ENCODE results near the gene POU6F2.

Gene POU6F2

DNA sequence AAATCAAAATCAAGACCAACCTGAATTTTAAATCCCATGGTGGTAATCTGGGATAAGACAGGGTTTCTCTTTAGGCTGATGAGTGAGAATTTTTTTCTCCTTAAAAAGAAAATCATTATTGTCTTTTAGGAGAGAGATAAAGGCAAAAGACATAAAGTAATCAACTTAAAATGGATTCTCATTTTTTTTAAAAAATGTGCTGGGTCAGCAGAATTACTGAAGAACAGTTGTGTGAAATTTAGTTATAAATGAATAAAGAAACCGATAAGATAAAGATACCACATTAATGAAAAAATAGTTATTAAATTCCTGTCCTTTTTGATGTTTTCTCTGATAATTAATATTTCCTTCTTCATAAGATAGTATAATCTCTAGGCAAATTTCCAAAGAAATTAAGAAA, 427.2 kb downstream of the POU6F2 start:
- no peak for DNase-seq (ENCODE audit: low spot score)

DNA sequence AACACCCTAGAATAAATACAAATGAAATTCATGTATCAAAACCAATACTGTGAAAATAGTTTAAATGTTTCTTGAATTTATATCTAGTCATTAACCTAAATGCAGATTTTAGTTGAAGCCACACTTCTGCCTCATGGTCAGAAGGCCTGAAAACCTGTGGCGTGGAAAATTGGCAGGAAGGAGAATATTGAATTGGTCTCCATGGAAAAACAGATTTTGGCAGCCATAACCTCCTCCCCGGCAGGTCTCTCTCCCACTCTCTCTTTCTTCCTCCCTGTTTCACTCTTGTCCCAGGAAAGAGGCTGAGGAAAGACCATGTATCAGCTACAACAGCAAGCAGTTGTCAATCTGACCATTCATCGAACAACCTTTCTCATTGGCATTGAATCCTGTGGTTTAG, 427.9 kb downstream of the POU6F2 start:
- no peak for DNase-seq (ENCODE audit: low spot score)

- no peak for DNase-seq (ENCODE audit: low spot score)
These were observed 428.8 kb downstream of the POU6F2 start for GRCh38 chr7:39406467-39406866.

DNA sequence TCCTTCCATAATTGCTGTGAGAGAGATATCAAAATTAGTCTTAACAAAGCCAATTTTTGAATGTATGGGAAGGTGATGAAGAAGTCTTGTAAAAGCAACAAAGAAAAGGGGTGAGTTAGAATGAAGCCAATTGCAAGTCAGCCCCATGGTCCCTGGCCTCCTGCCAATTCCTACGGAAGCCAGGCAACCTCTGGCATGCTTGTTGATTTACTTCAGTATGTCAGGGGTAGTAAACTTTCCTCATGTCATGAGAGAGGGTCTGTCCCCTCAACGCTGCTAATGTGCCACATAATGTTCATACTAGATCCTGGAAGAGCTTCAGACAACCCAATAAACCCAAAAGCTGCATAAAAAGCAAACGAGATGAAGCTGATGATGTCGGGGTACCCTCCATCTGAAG, 429.4 kb downstream of the POU6F2 start:
- no peak for DNase-seq (ENCODE audit: low spot score)

- DNase-seq (ENCODE audit: low spot score): no peak
These were observed 430.0 kb downstream of the POU6F2 start for GRCh38 chr7:39407723-39408122.

GRCh38 chr7:39408906-39409305, 431.2 kb downstream of the POU6F2 start:
- DNase-seq (ENCODE audit: low spot score): no peak

DNA sequence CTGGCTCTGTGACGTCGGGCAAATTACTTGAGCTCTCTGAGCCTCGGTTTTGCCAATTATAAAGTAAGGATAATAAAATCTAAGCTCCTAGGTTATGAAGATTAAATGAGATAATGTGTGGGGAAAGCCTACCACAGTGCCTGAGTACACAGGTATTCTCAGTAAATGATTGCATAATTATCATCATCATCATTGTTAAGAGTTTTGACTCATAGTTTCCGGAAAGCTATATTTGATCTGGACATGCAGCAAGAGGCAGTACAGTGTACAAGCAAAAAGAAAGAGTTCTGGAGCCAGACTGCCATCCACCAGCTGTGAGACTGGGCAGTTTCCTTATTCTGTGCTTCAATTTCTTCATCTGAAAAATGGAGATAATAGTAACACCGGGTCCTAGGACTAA, 432.9 kb downstream of the POU6F2 start:
- DNase-seq (ENCODE audit: low spot score): no peak

DNA sequence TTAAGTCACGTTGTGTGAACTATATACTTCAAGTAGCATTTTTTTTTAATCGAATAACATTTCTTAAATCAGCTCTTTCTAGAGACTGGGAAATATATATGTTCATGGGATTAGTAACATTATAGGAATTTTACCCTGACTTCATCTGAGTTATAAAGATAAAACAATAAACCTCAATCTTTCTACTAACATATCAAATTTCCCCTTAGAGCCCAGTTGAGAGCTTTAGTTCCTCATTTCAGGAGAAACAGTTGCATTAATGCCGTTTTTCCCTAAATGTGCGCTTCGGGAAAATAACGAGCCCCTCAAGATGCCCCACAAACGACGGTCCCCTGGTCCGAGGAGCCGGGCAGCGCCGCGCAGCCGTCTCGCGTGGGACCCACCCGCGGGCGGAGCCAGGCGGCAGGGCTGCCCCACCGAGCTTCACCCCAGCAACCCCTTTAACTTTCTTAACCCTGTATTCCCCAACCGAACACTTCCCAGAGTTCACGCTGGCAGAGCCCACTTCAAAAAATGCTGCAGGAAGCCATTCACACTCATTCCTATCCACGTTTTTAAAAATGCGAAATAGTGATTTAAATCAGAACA, 436.0 kb downstream of the POU6F2 start:
- DNase-seq (ENCODE audit: low spot score): no peak

DNA sequence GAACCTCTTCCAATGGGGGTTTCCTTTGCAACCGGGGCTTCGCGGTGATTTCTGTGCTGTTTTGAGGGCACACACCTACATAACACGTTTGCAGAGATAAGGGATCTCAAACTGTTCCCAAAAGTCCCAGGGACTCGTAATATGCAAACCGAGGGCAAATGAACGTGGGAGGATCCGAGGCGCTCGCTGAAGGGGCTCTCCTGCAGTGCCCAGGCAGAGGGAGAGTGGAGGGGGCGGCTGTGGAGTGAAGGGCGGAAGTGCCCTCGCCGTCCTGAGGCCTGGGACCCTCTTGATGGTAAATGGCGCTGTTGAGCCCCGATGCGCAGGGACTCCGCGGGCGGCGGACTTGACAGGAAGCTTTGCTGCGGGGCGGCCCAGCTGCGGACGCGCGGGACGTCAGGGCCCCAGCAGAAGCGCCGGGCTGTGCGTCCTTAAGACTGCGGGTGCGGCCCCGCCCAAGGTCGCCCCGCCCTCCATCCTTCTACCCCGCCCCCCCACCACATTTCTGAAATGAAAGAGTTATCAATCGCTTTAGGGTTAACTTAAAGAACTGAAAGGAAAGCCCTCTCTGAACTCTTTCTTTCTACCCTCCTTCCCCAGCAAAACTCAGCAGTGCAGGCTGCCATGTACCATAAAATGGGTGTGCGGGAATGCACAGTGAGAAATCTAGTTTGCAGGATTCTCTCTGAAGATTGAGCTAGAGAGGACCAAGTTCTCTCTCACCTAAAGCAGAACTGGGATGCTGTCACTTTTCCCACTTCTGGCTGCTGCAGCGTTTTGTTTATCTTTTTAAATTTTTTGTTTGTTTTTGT, 436.7 kb downstream of the POU6F2 start:
- DNase-seq (ENCODE audit: low spot score): peak; percentile 79

- DNase-seq (ENCODE audit: low spot score): no peak
These were observed 437.5 kb downstream of the POU6F2 start for GRCh38 chr7:39415091-39415787.

DNA sequence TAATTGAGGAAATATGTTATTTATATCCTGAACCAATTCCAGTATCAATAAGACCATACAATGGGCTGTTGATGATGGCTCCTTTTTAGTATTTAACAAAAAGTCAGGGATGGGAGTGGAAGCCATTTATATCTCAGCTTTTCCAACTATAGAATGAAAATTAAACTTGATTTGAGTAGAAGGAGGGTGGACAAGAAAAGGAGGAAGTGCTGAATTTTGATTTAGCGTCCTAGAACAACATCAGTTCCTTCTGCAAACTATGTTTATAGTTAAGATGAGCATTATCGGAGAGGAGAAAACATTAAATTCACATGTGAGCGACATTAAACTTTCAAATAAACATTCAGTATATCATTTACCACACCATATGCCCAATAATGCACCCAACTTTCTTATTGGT, 439.2 kb downstream of the POU6F2 start:
- DNase-seq (ENCODE audit: low spot score): no peak

DNA sequence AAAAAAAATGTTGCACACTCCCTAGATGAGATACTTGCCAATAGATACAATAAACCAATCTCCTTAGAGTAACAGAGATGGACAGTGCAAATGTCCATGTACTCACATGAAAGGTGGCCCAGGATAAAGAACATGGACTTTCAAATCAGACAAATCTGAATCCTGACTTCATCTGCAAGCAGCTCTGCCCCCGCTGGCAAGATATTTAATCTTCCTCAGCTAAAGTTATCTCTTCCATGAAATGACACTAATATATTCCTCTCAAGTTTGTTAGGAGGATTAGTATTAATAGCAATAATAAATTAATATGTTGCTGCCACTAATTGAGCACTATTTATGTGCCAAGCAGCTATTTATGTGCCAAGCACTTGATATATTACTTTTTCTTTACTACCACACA, 439.9 kb downstream of the POU6F2 start:
- DNase-seq (ENCODE audit: low spot score): no peak

- DNase-seq (ENCODE audit: low spot score): no peak
These were observed 443.5 kb downstream of the POU6F2 start for GRCh38 chr7:39421251-39421650.

- no peak for DNase-seq (ENCODE audit: low spot score)
These were observed 444.0 kb downstream of the POU6F2 start for GRCh38 chr7:39421661-39422060.

DNA sequence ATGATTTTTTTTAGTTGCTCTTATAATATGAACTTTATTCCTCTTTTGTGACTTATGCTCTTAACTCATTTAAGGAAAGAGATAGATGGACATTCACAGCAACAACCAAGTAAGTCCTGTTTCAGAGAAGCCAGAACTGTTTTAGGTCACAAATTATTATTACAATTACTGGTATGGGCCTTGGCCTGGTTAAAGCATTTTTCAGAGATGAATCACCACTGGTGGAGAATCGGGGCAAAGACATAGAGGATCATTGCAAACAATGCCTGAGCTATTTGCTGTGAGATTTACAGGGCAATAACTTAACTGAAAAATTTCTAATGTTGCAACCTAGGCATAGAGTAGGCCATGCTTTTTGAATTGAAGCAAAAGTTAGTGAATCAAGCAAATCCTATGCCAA, 450.5 kb downstream of the POU6F2 start:
- DNase-seq (ENCODE audit: low spot score): peak; percentile 85

DNA sequence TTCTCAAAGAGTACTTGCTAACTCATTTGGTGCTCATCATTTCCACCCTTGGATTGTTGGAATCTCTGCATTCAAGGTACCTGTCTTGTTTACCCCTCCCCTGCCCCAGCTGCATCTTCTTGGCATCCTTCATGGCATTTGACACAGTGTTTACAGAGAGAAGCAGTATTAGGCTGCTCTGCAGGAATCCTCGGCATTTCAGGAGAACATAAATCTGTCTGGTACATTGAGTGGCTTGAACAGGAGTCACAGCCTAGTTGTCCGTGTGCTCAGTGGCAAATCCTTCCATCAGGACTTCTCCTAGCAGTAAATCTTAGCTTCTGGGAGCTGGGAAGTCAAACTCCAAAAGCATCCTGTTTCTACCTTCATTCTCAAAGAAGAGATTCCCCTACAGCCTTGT, 451.7 kb downstream of the POU6F2 start:
- DNase-seq (ENCODE audit: low spot score): no peak

DNA sequence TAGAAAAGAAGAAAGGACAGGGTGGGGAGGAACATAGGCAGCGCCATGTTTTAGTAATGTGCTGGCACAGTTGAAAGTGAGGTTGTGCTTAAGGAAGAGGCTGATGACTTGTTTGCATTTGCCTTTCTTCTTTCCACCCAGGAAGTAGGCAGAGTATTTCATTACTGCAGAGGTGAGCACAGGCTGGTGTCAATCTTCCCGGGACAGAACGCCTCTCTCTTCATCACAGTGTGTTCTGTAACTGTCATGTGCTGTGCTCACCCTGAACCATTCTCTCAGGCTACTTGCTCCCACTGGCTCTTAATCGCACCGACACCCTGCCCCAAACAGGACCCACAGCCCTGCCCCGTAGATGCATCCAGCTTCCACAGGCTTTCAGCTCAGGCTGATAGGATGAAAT, 452.7 kb downstream of the POU6F2 start:
- no peak for DNase-seq (ENCODE audit: low spot score)

DNA sequence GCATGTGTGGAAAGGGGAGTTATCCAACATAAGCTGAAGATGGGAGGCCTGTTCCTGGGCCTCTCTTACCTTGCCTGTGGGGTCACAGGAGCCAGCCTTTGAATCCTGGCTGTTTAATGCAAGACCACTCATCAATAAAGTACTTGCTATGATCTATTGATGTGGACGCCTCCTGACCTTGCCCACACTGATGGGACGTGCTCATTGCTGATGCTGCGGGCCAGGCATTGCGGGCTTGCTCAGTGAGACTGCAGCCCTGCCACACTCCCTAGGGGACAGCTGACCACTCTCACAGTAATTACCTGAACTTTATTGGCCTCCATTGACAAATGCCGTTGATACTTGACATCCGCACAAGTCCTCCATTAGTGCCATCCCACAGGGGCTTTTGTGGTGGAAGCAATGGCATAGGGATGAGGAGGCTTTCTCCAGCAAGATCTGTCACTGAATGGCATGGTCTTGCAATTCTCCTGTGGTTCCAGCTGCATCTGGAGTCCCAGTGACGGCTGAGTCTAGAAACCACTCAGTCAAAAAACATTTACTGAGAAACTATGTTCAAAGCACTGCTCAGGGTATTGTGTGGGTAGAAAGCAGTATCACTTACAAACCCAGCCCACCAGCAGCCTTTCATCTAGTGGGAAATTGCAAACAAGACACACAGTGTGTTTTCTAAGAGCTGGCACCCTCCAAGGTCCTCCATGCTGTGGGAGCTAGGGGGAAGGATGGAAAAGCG, 453.4 kb downstream of the POU6F2 start:
- no peak for DNase-seq (ENCODE audit: low spot score)

GRCh38 chr7:39432368-39432767, 454.7 kb downstream of the POU6F2 start:
- no peak for DNase-seq (ENCODE audit: low spot score)

DNA sequence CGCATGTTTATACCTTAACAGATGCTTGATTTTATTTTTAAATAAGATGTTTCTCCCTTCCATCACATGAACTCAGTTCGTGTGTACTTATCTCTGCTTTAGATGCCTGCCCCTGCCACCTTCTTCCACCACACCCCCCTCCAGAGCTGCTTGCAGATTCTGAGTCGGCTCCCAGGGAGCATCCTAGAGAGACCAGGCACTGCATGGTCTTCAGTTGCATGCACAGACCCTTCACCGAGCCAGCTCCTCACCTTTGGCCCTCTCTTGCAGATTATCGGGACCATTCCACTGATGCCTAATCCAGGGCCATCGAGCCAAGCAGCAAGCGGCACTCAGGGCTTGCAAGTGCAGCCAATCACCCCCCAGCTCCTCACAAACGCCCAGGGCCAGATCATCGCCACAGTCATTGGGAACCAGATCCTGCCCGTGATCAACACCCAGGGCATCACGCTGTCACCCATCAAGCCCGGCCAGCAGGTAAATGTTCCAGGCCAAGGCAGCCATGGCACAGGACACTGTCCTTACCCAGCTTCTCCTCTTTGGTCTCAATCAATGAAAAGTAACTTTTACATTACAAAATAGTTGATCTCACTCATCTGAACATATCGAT, 455.2 kb downstream of the POU6F2 start:
- DNase-seq (ENCODE audit: low spot score): no peak

DNA sequence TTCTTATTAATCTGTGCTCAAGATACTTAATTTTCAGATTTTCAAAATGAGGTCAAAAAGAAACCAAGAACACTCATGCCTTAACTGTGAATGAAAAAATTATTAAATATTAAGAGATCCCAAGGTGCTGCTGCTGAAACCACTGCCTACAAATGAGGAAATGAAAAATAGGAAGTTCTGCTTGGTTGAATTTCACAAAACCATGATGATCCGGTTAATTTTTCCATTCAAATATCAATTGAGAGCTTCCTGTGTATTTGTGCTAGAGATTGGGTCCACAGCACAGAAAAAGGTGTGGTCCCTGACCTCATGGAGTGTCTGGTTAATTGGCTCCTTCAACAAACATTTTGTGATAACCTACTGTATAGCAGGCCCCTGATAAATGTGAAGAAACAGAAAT, 455.8 kb downstream of the POU6F2 start:
- DNase-seq (ENCODE audit: low spot score): no peak

- no peak for DNase-seq (ENCODE audit: low spot score)
These were observed 456.3 kb downstream of the POU6F2 start for GRCh38 chr7:39434012-39434411.
